H1 (cell line): Measurements from ENCODE around the gene HNRNPM. TPM values are rescaled to one million over a fixed set of nuclear protein-coding genes. Genes with fewer than 3 reads are reported as not detected.
A peak's percentile ranks its signal among the peaks of the same experiment; 100 is the strongest.

Source experiments
- CTCF ChIA-PET: fragments of 300-600 bp; sonication (Branson Sonifier 250); formaldehyde crosslinking; loops from one replicate; lab custom pipeline; 2021; ENCODE audit not compliant: partially characterized antibody; lab: Charles Lee
- POLR2A ChIA-PET: fragments of 300-600 bp; sonication (Branson Sonifier 250); formaldehyde crosslinking; loops from one replicate; lab custom pipeline; 2021; ENCODE audit warnings: inconsistent platforms; ENCODE audit not compliant: partially characterized antibody; lab: Charles Lee
- DNase-seq, 2 experiments: peaks; one replicate each; pipeline versions ENCODE4 v3.0.0 to v3.0.0-alpha.2; 2010 to 2022; ENCODE audit warnings: low spot score in 2 of 2, low read depth in 1 of 2, mixed read lengths in 1 of 2
- FAIRE-seq: peaks from 2 replicates; lab custom pipeline; 2011; peaks lifted over from hg19 to GRCh38; lab: Jason Lieb, UNC
- H2AFZ ChIP-seq: 2 replicates; pipeline ENCODE4 v1.8.1; 2012; ENCODE audit warnings: low read length, inconsistent platforms
- H2AK5ac ChIP-seq: 2 replicates; pipeline ENCODE4 v1.6.1; 2013; ENCODE audit warnings: low read depth, low read length
- H2BK120ac ChIP-seq: replicated peaks from 2 replicates; pipeline ENCODE3; 2013; ENCODE audit warnings: low read depth, low read length, inconsistent platforms
- H2BK12ac ChIP-seq: 2 replicates; pipeline ENCODE4 v1.6.1; 2013; ENCODE audit warnings: low read depth, low read length
- H2BK15ac ChIP-seq: 2 replicates; pipeline ENCODE4 v1.6.1; 2013; ENCODE audit warnings: low read length
- H2BK20ac ChIP-seq: 2 replicates; pipeline ENCODE4 v1.6.1; 2013; ENCODE audit warnings: low read length
- H2BK5ac ChIP-seq: 2 replicates; pipeline ENCODE4 v1.6.1; 2013; ENCODE audit warnings: low read depth, low read length
- H3K14ac ChIP-seq: 2 replicates; pipeline ENCODE4 v1.6.1; 2013; ENCODE audit warnings: inconsistent platforms; ENCODE audit not compliant: insufficient read length
- H3K18ac ChIP-seq: 2 replicates; pipeline ENCODE4 v1.6.1; 2013; ENCODE audit warnings: low read length; ENCODE audit errors: extremely low read depth
- H3K23ac ChIP-seq: 2 replicates; pipeline ENCODE4 v1.6.1; 2013; ENCODE audit warnings: inconsistent platforms; ENCODE audit not compliant: insufficient read length
- H3K23me2 ChIP-seq: 2 replicates; pipeline ENCODE4 v1.6.1; 2013; ENCODE audit warnings: low read depth, low read length
- H3K27ac ChIP-seq: 2 replicates; pipeline ENCODE4 v1.6.1; 2011; ENCODE audit warnings: low read depth, low read length, inconsistent platforms
- H3K27me3 ChIP-seq, 4 experiments: replicated peaks in 1 of 4; 1 replicate in 1 of 4; 2 replicates in 3 of 4; pipeline versions ENCODE4 v1.6.1 to v1.8.1; 2011 to 2013; ENCODE audit warnings: low read length in 3 of 4, mild to moderate bottlenecking in 3 of 4, inconsistent platforms in 2 of 4, mixed read lengths in 2 of 4, moderate library complexity in 1 of 4; ENCODE audit not compliant: control insufficient read depth in 3 of 4, insufficient read depth in 3 of 4; ENCODE audit errors: extremely low read depth in 1 of 4
- H3K36me3 ChIP-seq, 4 experiments: 2 replicates each; pipeline versions ENCODE4 v1.6.1 to v1.8.1; 2011 to 2013; ENCODE audit warnings: mild to moderate bottlenecking in 4 of 4, low read length in 3 of 4, moderate library complexity in 2 of 4, control low read depth in 1 of 4, inconsistent platforms in 1 of 4; ENCODE audit not compliant: insufficient read depth in 4 of 4, control insufficient read depth in 2 of 4
- H3K4ac ChIP-seq: replicated peaks from 2 replicates; pipeline ENCODE3; 2013; ENCODE audit warnings: low read length, low read depth, mixed read lengths, inconsistent platforms; ENCODE audit not compliant: insufficient read length
- H3K4me1 ChIP-seq, 4 experiments: replicated peaks in 1 of 4; 1 replicate in 1 of 4; 2 replicates in 3 of 4; pipeline versions ENCODE4 v1.6.1 to v1.8.1; 2011 to 2013; ENCODE audit warnings: low read length in 3 of 4, inconsistent platforms in 2 of 4, mixed read lengths in 1 of 4; ENCODE audit not compliant: insufficient read depth in 4 of 4, control insufficient read depth in 3 of 4
- H3K4me2 ChIP-seq, 2 experiments: 2 replicates each; pipeline versions ENCODE4 v1.6.1 to v1.8.1; 2011 to 2013; ENCODE audit warnings: low read depth in 2 of 2, low read length in 2 of 2, control low read depth in 1 of 2, inconsistent platforms in 1 of 2, mild to moderate bottlenecking in 1 of 2; ENCODE audit not compliant: insufficient read depth in 1 of 2
- H3K4me3 ChIP-seq, 4 experiments: fragments of 200-600, 300-600 bp in 1 of 4; sonication (generic), shearing (Covaris generic), sonication (Bioruptor Twin) in 1 of 4; 2 replicates each; pipeline versions ENCODE4 v1.5.1 to v1.8.1; 2011 to 2016; ENCODE audit warnings: low read length in 4 of 4, low read depth in 3 of 4, control low read depth in 2 of 4, inconsistent platforms in 2 of 4, mild to moderate bottlenecking in 2 of 4, mixed read lengths in 1 of 4, moderate library complexity in 1 of 4; ENCODE audit not compliant: insufficient read depth in 2 of 4; ENCODE audit errors: extremely low read depth in 1 of 4
- H3K56ac ChIP-seq: replicated peaks from 2 replicates; pipeline ENCODE3; 2013; ENCODE audit warnings: low read depth, mild to moderate bottlenecking, mixed read lengths, low read length, inconsistent platforms; ENCODE audit not compliant: insufficient read length
- H3K79me1 ChIP-seq: 2 replicates; pipeline ENCODE4 v1.6.1; 2013; ENCODE audit warnings: low read depth, low read length, control low read depth
- H3K79me2 ChIP-seq, 2 experiments: 2 replicates each; pipeline versions ENCODE4 v1.6.1 to v1.8.1; 2012 to 2013; ENCODE audit warnings: low read length in 2 of 2, mild to moderate bottlenecking in 2 of 2, inconsistent platforms in 1 of 2; ENCODE audit not compliant: insufficient read depth in 2 of 2, control insufficient read depth in 1 of 2
- H3K9ac ChIP-seq, 4 experiments: replicated peaks in 1 of 4; 1 replicate in 1 of 4; 2 replicates in 3 of 4; pipeline versions ENCODE4 v1.6.1 to v1.8.1; 2011 to 2013; ENCODE audit warnings: low read depth in 3 of 4, low read length in 3 of 4, control low read depth in 2 of 4, mild to moderate bottlenecking in 2 of 4, moderate library complexity in 2 of 4, inconsistent platforms in 1 of 4; ENCODE audit errors: extremely low read depth in 1 of 4
- H3K9me3 ChIP-seq, 2 experiments: 2 replicates each; pipeline versions ENCODE4 v1.6.1 to v1.8.1; 2012 to 2013; ENCODE audit warnings: mild to moderate bottlenecking in 2 of 2, moderate library complexity in 2 of 2, control low read depth in 1 of 2, inconsistent platforms in 1 of 2, low read depth in 1 of 2, low read length in 1 of 2, mixed read lengths in 1 of 2; ENCODE audit not compliant: insufficient read depth in 2 of 2
- H4K20me1 ChIP-seq, 2 experiments: replicated peaks in 1 of 2; 2 replicates each; pipeline versions ENCODE3 to v1.8.1; 2011 to 2013; ENCODE audit warnings: inconsistent platforms in 2 of 2, low read length in 2 of 2, mild to moderate bottlenecking in 1 of 2; ENCODE audit not compliant: insufficient read depth in 2 of 2, control insufficient read depth in 1 of 2
- H4K5ac ChIP-seq: 2 replicates; pipeline ENCODE4 v1.6.1; 2013; ENCODE audit warnings: low read length, low read depth, mixed read lengths, inconsistent platforms; ENCODE audit not compliant: insufficient read length
- H4K8ac ChIP-seq: 2 replicates; pipeline ENCODE4 v1.8.0; 2013; ENCODE audit warnings: mild to moderate bottlenecking, moderate library complexity, low read length, inconsistent platforms; ENCODE audit not compliant: insufficient read depth; ENCODE audit errors: extremely low read depth
- H4K91ac ChIP-seq: replicated peaks from 2 replicates; pipeline ENCODE3; 2013; ENCODE audit warnings: low read length, mixed read lengths, inconsistent platforms; ENCODE audit not compliant: insufficient read length
- KDM4A ChIP-seq: IDR thresholded peaks from one replicate; pipeline ENCODE4 v1.7.1; 2012; ENCODE audit warnings: low read depth, mild to moderate bottlenecking, moderate library complexity, low read length, inconsistent platforms; ENCODE audit not compliant: severe bottlenecking
- RAD21 ChIP-seq, 2 experiments: IDR thresholded peaks in 1 of 2; conservative IDR thresholded peaks in 1 of 2; 2 replicates each; pipeline ENCODE4 v1.6.1; 2011; ENCODE audit warnings: low read depth in 2 of 2, low read length in 2 of 2, improper control_type of control experiment in 1 of 2, inconsistent platforms in 1 of 2, mild to moderate bottlenecking in 1 of 2, moderate library complexity in 1 of 2
- WGBS, 2 experiments: shearing (Covaris generic) in 1 of 2; methylation state at CpG; one replicate each; pipeline versions ENCODE4 v1.1.6 to v1.1.7; 2013 to 2015; ENCODE audit warnings: low lambda C conversion rate in 2 of 2, mixed read lengths in 2 of 2, inconsistent platforms in 1 of 2, low coverage in 1 of 2, missing lambda C conversion rate in 1 of 2; ENCODE audit not compliant: insufficient replicate concordance in 2 of 2, insufficient coverage in 1 of 2, insufficient read length in 1 of 2; ENCODE audit errors: extremely low coverage in 1 of 2, missing lambda C conversion rate in 1 of 2; 5-methylcytosine and 5-hydroxymethylcytosine counted together
- polyA plus RNA-seq, 7 experiments: library from polyadenylated mRNA; depleted of rRNA in 3 of 7; stranded (reverse) in 5 of 7; unstranded in 2 of 7; fragments of >200 nt in 5 of 7; fragments of 200-250 nt in 2 of 7; gene quantifications; 1 replicate in 5 of 7; 2 replicates in 1 of 7; 4 replicates in 1 of 7; pipeline versions ENCODE4 v1.2.1 to v1.2.3, GENCODE V29; 2011 to 2013; ENCODE audit warnings: missing spikeins in 2 of 7, mixed read lengths in 2 of 7
- total RNA-seq: library from RNA; stranded (reverse); fragmentation: NEBNext Ultra II Directional; extraction: Animal tissue kit (Norgen Biotek cat#: 25700); gene quantifications from 2 replicates; pipeline ENCODE4 v1.2.1, GENCODE V29; 2021
- TF ChIP-seq, protein P1 (sequence below), 3 experiments: IDR thresholded peaks; 1 replicate in 2 of 3; 2 replicates in 1 of 3; pipeline versions ENCODE4 v1.5.1 to v1.6.1; 2011; ENCODE audit warnings: low read length in 3 of 3, mild to moderate bottlenecking in 3 of 3, inconsistent platforms in 2 of 3, low read depth in 1 of 3, moderate library complexity in 1 of 3; ENCODE audit not compliant: insufficient read depth in 1 of 3; ENCODE audit errors: control extremely low read depth in 1 of 3

HNRNPM gene
- total and polyA plus RNA-seq, 2 of the 8 experiments (the other 6 are each of a cell fraction or from before 2014, with no cell fraction given): 375 to 474 TPM

DNA sequence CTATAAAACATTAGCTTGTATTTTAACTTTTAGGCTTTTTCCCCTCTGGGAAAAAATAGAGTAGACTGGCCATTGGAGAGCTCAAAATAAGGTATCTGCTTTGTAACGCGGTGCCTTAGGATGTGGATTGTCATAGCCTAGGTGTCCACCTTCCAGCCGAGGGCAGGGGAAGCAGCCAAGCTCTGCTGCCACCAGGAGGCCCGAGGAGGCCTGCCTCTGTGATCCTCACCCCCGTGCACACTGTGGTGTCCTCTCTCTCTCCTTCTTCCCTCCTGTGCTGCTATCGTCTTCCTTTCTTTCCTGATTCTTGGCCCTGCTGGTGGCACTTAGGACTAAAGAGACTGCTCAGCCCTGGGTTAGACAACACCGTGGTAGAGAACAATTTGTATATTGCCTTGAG, 11.3 kb downstream of the HNRNPM start:
- no peak overlapping the region for H2BK120ac ChIP-seq
- no peaks in the 10 kb centered on the region for H3K9me3 ChIP-seq
- no peak overlapping the region for H3K9ac ChIP-seq
- H2BK15ac ChIP-seq: no peak overlapping the region
- no peak overlapping the region for H3K4me3 ChIP-seq
- WGBS, 2 experiments: 83% methylated on average over 7 of the region's 7 CpGs; no CpG with 5 or more reads in 1 of the 2 experiments
- H3K27me3 ChIP-seq: no peaks in the 10 kb centered on the region
- H3K79me1 ChIP-seq: peaks cover 8% of the 10 kb centered on the region
- no peak overlapping the region for H4K91ac ChIP-seq
- H2BK12ac ChIP-seq: no peak overlapping the region
- no peak overlapping the region for H2AK5ac ChIP-seq
- peaks cover 59 to 72% of the 10 kb centered on the region in 2 experiments for H4K20me1 ChIP-seq
- H3K4me1 ChIP-seq: peaks cover 11 to 20% (median 18%) of the 10 kb centered on the region in 4 experiments
- no peak overlapping the region for H3K23ac ChIP-seq
- no peak overlapping the region for H3K56ac ChIP-seq
- H3K18ac ChIP-seq: no peak overlapping the region
- H2BK20ac ChIP-seq: no peak overlapping the region
- FAIRE-seq: no peak
- CTCF ChIA-PET: interaction anchor here (0.6 to 1.9 kb wide), 12 partner anchors 9 to 110 kb away, joined by 3 to 8 read pairs (median 4); partner anchors contain the start of genes MARCHF2 and PRAM1
- H4K8ac ChIP-seq: no peak overlapping the region
- TF ChIP-seq KDM4A: no peak
- TF ChIP-seq, protein P1, sequence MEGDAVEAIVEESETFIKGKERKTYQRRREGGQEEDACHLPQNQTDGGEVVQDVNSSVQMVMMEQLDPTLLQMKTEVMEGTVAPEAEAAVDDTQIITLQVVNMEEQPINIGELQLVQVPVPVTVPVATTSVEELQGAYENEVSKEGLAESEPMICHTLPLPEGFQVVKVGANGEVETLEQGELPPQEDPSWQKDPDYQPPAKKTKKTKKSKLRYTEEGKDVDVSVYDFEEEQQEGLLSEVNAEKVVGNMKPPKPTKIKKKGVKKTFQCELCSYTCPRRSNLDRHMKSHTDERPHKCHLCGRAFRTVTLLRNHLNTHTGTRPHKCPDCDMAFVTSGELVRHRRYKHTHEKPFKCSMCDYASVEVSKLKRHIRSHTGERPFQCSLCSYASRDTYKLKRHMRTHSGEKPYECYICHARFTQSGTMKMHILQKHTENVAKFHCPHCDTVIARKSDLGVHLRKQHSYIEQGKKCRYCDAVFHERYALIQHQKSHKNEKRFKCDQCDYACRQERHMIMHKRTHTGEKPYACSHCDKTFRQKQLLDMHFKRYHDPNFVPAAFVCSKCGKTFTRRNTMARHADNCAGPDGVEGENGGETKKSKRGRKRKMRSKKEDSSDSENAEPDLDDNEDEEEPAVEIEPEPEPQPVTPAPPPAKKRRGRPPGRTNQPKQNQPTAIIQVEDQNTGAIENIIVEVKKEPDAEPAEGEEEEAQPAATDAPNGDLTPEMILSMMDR (IDR thresholded peaks at IDR 0.05; ENCODE audit: control extremely low read depth in 1 of 3, insufficient read depth in 1 of 3, low read depth in 1 of 3, low read length in 3 of 3): peak; percentile 44 to 66 (median 62)
- peak; percentile 40 to 58 for TF ChIP-seq RAD21 (IDR thresholded peaks at IDR 0.05 in 1 of 2, conservative IDR thresholded peaks at IDR 0.05 in 1 of 2; ENCODE audit: low read depth in 2 of 2, low read length in 2 of 2)
- TF ChIP-seq, all 59 proteins: peak for 2
- Histone ChIP-seq H3K27ac (no peak overlapping the region), H2BK5ac (no peak overlapping the region), H4K5ac (no peak overlapping the region), H3K23me2 (no peaks in the 10 kb centered on the region), H3K4me2 (no peak overlapping the region; a peak in 1 of 4 replicates), H3K4ac (no peak overlapping the region), H3K79me2 (peaks cover 84 to 100% of the 10 kb centered on the region in 2 experiments), H2AFZ (no peak overlapping the region), H3K36me3 (peaks cover 15 to 38% (median 17%) of the 10 kb centered on the region in 4 experiments; a peak in 6 of 8 replicates), H3K14ac (no peak overlapping the region)
- no peak for DNase-seq
- POLR2A ChIA-PET: interaction anchor here (1.1 to 2.1 kb wide), 7 partner anchors 9 to 59 kb away, joined by 3 to 22 read pairs (median 3); no protein-coding TSS in a partner anchor
